Adrenal gland (tissue), 12 donors: ENCODE results near the gene SFTA2. TPM values are rescaled to one million over a fixed set of nuclear protein-coding genes. Genes with fewer than 3 reads are reported as not detected.

ENCODE experiments used
- DNase-seq, 7 donors: peaks; one replicate each; pipeline ENCODE4 v3.0.0-alpha.2; 2019 to 2020
- H3K27ac ChIP-seq, 5 donors: fragments of 200-600 bp; sonication (generic) in 4 of 5; 1 replicate in 3 of 5; 2 replicates in 2 of 5; pipeline versions ENCODE4 v1.5.1 to v1.8.0; 2016 to 2020; ENCODE audit warnings: mild to moderate bottlenecking in 1 of 5
- H3K27me3 ChIP-seq: fragments of 200-600 bp; 2 replicates; pipeline ENCODE4 v1.8.0; 2021
- H3K36me3 ChIP-seq, 2 donors: fragments of 200-600 bp; replicated peaks in 1 of 2; 1 replicate in 1 of 2; 2 replicates in 1 of 2; pipeline versions ENCODE4 v1.5.1 to v1.8.0; 2018 to 2022
- H3K4me1 ChIP-seq, 2 donors: fragments of 200-600 bp; replicated peaks in 1 of 2; 1 replicate in 1 of 2; 2 replicates in 1 of 2; pipeline versions ENCODE4 v1.5.1 to v1.8.0; 2018 to 2021
- H3K4me3 ChIP-seq, 4 donors: fragments of 200-600 bp; sonication (generic) in 3 of 4; one replicate each; pipeline ENCODE4 v1.5.1; 2016 to 2018
- H3K9me3 ChIP-seq, 3 donors: fragments of 200-600 bp; sonication (generic) in 1 of 3; replicated peaks in 1 of 3; 1 replicate in 2 of 3; 2 replicates in 1 of 3; pipeline versions ENCODE4 v1.5.1 to v1.8.0; 2016 to 2021
- CTCF ChIP-seq, 6 experiments: fragments of 450-650 bp in 4 of 6; fragments of 200-600 bp in 2 of 6; sonication (generic) in 1 of 6; IDR thresholded peaks; 1 replicate in 5 of 6; 2 replicates in 1 of 6; pipeline versions ENCODE4 v1.5.1 to v1.8.0; 2016 to 2021; ENCODE audit warnings: antibody characterized with exemption in 6 of 6, mild to moderate bottlenecking in 2 of 6, moderate library complexity in 1 of 6
- POLR2A ChIP-seq, 2 donors: fragments of 450-650 bp; IDR thresholded peaks; one replicate each; pipeline ENCODE4 v1.6.1; 2017; ENCODE audit warnings: antibody characterized with exemption in 2 of 2, mild to moderate bottlenecking in 2 of 2, moderate library complexity in 1 of 2
- WGBS, 4 donors: extraction: QIAGEN DNeasy Blood & Tissue Kit in 2 of 4; methylation state at CpG; one replicate each; pipeline versions ENCODE4 v1.1.5 to v1.1.7; 2013 to 2017; 5-methylcytosine and 5-hydroxymethylcytosine counted together
- intact Hi-C, 2 donors: fragments of 100-400 bp; cut with DNase I; formaldehyde crosslinking; loops; one replicate each; pipeline versions ENCODE4 v1.14.1 to v1.15.0; 2022 to 2023
- polyA plus RNA-seq, 3 donors: library from polyadenylated mRNA; stranded (reverse); fragments of 200-250 nt in 2 of 3; fragments of 350-450 nt in 1 of 3; fragmentation: Illumina TruSeq in 1 of 3; extraction: RNeasy Lipid Tissue Mini Kit (QIAGEN cat#74804) in 1 of 3; gene quantifications; one replicate each; pipeline ENCODE4 v1.2.3, GENCODE V29; 2013 to 2014
- total RNA-seq, 9 donors: library from RNA; depleted of rRNA in 4 of 9; stranded (reverse); fragments of >200 nt in 4 of 9; fragments of 120-200 nt in 1 of 9; fragmentation: NEBNext Ultra II Directional in 1 of 9; extraction: Animal tissue kit (Norgen Biotek cat#: 25700) in 1 of 9; gene quantifications; one replicate each; pipeline versions ENCODE4 v1.1.0 to v1.2.4, GENCODE V29; 2013 to 2023
- donor health status: healthy with polysubstance abuse.
- donor health status: Bipolar disorder and iron deficiency.
- donor health status: DM: yes; HTN: yes; CAD: no.
- donor health status: DM: no; HTN: no; CAD: no.
- donor health status: DM: no; HTN: no; CAD: no.
- donor health status: DM: yes; HTN: yes; CAD: no.

SFTA2 gene
- total and polyA plus RNA-seq, 12 donors: 0.20 to 1.5 (median 0.38) TPM; not detected in 7

GRCh38 chr6:30935018-30935417 is 3.0 kb upstream of the SFTA2 start:
- DNase-seq: no peak
- H3K4me3 ChIP-seq: no peak overlapping the region
- no peaks in the 10 kb centered on the region for H3K4me1 ChIP-seq
- H3K36me3 ChIP-seq: no peaks in the 10 kb centered on the region
- no peaks in the 10 kb centered on the region for H3K27me3 ChIP-seq
- TF ChIP-seq CTCF (IDR thresholded peaks at IDR 0.05) (no peak), POLR2A (IDR thresholded peaks at IDR 0.05) (no peak)
- H3K9me3 ChIP-seq: no peaks in the 10 kb centered on the region
- intact Hi-C loops: no loop called here
- H3K27ac ChIP-seq: no peak overlapping the region
- WGBS, 4 donors: 32 to 50% (median 43%) methylated on average over 3 of the region's 3 CpGs

- WGBS, 4 donors: 78 to 86% (median 82%) methylated on average over 6 of the region's 6 CpGs
- no peak for DNase-seq
- Histone ChIP-seq H3K4me3 (no peak overlapping the region), H3K9me3 (no peaks in the 10 kb centered on the region), H3K27me3 (no peaks in the 10 kb centered on the region), H3K4me1 (no peaks in the 10 kb centered on the region), H3K36me3 (no peaks in the 10 kb centered on the region), H3K27ac (no peak overlapping the region)
- intact Hi-C loops: no loop called here
- TF ChIP-seq POLR2A (IDR thresholded peaks at IDR 0.05) (no peak), CTCF (IDR thresholded peaks at IDR 0.05) (no peak)
These were observed 845 bp upstream of the SFTA2 start for GRCh38 chr6:30932665-30933365.

- Histone ChIP-seq H3K36me3 (peaks cover 0 to 5% of the 10 kb centered on the region in 2 donors), H3K4me3 (no peak overlapping the region), H3K27ac (no peak overlapping the region), H3K4me1 (no peaks in the 10 kb centered on the region), H3K9me3 (no peaks in the 10 kb centered on the region), H3K27me3 (no peaks in the 10 kb centered on the region)
- intact Hi-C loops: no loop called here
- no peak for TF ChIP-seq POLR2A (IDR thresholded peaks at IDR 0.05)
- TF ChIP-seq CTCF (IDR thresholded peaks at IDR 0.05): no peak
- no peak for DNase-seq
- WGBS, 4 donors: 47 to 66% (median 55%) methylated on average over 8 of the region's 8 CpGs
These were observed 698 bp downstream of the SFTA2 start for GRCh38 chr6:30931272-30931671.

GRCh38 chr6:30930506-30930905 is 1.5 kb downstream of the SFTA2 start:
- H3K27me3 ChIP-seq: no peaks in the 10 kb centered on the region
- intact Hi-C loops: no loop called here
- no peak overlapping the region for H3K27ac ChIP-seq
- no peak for DNase-seq
- H3K4me1 ChIP-seq: no peaks in the 10 kb centered on the region
- H3K36me3 ChIP-seq: peaks cover 0 to 13% of the 10 kb centered on the region in 2 donors
- H3K4me3 ChIP-seq: no peak overlapping the region
- H3K9me3 ChIP-seq: no peaks in the 10 kb centered on the region
- 76 to 88% (median 84%) methylated on average over 3 to 4 of the region's 4 CpGs for WGBS, 4 donors
- TF ChIP-seq CTCF (IDR thresholded peaks at IDR 0.05) (no peak), POLR2A (IDR thresholded peaks at IDR 0.05) (no peak)
